Activated effector memory CD4-positive, alpha-beta T cell treated with Interleukin-2 at 50 U/mL for 16 hours (primary cell): ENCODE results near the gene SERAC1.
"Not testable (repeated sequence)": the region's sequence is repeated elsewhere in the genome, so short reads cannot be mapped to it uniquely, and the experiment has no call there.

ENCODE experiments used
- DNase-seq: peaks from one replicate; pipeline ENCODE4 v3.0.0-alpha.2; 2020

Gene SERAC1

DNA sequence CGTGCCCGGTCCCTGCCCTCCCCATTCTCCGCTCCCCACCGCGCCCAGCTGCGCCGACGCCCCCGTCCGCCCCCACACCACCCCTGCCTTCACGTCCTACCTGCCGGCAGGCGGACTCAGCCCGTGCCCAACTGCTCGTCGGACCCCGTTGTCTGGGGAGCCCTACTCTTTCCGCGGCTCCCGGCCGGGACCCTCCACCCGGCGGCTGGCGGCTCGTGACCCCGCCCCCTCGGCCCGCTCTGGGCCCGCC lies at the start of gene SERAC1:
TSS of gene SERAC1 (minus strand) at position 223 of the 250 bp plus-strand sequence. CDS start 9,899 bp downstream, outside the sequence.
- no peak for DNase-seq

DNA sequence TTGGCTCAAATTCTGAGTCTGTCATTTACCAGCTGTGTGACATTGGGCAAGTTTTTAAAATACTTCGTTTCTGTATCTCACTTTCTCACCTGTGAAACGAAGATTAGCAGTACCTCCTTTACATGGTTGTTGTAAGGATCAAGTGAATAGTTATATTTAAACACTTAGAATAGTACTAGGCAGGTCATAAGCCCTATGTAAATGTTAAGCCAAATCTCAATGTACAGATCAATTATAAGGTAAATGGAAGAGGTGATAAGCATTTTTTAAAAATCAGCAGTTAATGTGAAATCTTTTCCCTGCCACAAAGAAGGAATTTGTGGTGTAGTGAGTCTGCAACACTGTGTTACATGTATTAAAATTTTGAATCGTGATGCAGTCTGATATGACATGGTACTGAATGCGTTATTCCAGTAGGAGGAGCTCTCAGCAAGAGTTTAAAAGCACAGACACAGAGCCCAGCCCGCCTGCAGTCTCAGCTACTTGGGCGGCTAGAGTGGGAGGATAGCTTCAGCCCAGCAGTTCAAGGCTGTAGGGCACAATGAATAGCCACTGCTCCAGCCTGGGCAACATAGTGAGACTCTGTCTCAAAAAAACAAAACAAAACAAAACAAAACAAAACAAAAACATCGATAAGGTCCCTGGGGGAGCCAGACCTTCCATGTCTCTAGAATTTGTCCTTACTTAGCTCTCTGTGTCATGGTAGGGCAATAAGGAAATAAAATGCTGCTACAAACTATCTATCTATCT lies 46.0 kb upstream of the SERAC1 start:
- peak; percentile 20 for DNase-seq

DNA sequence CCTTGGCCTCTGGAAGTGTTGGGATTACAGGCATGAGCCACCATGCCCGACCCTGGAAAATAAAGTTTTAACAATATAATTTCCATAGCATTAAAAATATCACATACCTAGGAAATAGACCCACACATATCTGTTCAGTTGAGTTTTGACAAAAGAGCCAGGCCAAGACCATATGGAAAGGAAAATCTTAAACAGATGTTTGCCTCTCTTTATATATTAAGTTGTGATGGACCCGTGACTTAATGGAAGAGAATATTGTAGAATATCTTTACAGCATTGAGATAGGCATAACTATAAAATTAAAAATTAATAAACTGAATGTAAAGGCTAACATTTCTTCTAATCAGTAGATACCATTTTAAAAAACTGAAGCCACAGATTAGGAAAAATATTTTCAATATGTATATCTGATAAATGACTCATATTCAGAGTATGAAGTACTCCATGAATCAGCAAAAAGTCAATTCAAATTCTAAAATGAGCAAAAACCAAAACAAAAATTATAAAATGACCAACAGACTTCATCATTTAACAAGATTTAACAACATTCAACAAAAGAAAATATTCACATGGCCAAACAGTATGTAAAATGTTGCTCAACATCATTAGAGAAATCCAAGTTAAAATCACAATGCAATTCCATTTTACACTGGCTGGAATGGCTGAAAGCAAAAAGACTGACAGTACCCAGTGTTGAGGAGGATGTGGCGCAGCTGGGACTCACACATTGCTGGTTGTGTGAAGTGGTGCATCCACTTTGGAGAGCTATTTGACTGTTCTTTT lies 43.4 kb upstream of the SERAC1 start:
- no peak for DNase-seq

DNA sequence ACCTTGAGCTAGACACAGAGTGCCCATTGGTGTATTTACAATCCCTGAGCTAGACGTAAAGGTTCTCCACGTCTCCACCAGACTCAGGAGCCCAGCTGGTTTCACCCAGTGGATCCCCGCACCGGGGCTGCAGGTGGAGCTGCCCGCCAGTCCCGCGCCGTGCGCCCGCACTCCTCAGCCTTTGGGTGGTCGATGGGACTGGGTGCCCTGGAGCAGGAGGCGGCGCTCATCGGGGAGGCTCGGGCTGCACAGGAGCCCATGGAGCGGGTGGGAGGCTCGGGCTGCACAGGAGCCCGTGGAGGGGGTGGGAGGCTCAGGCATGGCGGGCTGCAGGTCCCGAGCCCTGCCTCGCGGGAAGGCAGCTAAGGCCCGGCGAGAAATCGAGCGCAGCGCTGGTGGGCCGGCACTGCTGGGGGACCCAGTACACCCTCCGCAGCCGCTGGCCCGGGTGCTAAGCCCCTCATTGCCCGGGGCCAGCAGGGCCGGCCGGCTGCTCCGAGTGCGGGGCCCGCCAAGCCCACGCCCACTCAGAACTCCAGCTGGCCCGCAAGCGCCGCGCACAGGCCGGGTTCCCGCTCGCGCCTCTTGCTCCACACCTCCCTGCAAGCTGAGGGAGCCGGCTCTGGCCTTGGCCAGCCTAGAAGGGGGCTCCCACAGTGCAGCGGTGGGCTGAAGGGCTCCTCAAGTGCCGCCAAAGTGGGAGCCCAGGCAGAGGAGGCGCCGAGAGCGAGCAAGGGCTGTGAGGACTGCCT lies 41.7 kb upstream of the SERAC1 start:
- not testable (repeated sequence) for DNase-seq

DNA sequence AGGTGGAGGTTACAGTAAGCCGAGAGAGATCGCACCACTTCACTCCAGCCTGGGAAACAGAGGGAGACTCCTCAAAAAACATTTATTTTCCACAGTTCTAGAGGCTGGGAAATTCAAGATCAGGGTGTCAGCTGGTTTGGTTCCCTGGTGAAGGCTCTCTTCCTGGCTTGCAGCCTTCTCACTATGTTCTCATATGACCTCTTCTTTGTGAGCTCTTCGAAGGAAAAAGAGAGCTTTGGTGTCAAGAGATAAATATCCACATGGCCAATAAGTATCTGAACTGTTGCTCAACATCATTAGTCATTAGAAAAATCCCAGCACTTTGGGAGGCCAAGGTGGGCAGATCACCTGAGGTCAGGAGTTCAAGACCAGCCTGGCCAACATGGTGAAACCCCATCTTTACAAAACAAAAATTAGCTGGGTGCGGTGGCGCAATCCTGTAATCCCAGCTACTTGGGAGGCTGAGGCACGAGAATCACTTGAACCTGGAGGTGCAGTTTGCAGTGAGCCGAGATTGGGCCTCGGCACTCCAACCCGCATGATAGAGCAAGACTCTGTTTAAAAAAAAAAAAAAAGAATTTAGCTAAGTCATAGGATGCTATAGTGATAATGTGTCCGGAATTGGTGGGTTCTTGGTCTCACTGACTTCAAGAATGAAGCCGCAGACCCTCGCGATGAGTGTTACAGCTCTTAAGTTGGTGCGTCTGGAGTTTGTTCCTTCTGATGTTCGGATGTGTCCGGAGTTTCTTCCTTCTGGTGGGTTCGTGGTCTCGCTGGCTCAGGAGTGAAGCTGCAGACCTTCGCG lies 40.4 kb upstream of the SERAC1 start:
- DNase-seq: not testable (repeated sequence)

DNA sequence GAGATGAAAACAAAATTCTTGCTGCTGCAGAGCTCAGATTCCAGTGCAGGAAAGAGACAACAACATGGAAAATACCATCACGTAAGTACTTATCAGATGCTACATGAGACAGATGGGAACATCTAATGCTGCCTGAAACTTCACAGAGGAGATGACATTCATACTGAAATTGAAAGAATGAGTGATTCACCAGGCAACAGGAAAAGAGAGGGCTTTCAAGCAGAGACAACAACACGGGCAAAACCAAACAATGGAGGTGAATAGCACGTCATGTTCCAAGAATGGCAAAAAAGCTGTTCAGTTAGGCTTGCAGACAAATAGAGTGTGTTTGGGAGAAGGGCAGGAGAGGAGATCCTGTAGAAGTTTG lies 39.3 kb upstream of the SERAC1 start:
- no peak for DNase-seq

DNA sequence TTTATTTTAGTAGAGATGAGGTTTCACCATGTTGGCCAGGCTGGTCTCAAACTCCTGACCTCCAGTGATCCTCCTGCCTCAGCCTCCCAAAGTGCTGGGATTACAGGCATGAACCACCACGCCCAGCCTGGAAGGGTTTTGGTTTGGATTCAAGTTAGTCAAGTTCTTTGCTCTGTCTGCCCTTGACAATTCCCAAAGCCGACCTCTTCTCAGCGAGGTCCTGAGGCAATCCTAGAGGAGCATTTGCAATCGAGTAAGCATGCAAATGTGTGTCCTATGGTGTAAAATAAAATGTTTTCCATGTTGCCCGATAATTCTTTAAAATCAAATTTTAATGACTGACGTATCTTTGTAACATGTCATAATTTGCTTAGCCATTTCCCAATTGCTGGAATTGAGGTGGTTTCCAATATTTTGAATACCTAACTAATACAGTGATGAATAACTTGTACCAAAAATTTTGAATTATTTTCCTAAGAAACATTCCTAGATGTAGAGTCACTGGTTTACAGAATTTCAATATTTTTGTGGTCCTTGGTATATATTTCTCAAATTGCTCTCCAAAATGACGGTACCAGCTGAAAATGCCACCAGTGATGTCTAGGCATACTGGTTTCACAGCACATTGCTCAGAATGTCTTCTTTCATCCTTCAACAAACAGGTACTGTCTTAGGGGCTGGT lies 38.8 kb upstream of the SERAC1 start:
- no peak for DNase-seq

DNA sequence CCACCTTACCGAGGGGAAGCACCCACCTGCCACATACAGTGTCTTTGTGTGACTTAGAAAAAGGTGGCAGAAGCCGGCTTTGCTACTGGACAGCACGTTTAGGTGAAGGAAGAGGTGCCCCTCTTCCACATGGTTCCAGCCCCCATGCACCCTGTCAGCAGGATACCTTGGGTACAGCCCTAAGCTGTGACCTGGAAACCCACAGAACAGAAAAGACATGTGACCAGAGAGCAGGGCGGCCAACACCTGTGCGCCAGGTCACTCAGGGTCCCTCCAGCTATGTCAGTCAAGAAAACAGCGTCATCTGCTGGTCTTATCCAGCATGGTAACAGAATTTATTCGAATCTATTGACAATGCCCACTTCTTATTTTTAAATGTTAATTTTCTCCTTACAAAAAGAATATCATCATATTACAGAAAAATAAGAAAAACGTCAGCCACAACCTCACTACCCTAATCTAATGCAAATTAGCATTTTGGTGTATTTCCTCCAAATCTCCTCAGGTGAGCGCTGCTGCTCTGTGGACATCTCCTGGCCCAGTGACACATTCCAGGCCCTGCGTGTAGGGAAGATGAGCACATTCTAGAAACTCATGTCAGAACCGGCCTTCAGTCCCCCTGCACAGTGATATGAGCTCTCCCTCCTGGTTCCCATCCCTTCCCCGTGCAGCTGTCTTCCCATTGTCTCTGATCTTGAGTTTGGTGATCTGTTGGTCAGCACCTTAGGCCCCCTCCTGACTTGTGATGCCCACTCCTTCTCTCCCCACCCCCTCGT lies 37.3 kb upstream of the SERAC1 start:
- DNase-seq: no peak

DNA sequence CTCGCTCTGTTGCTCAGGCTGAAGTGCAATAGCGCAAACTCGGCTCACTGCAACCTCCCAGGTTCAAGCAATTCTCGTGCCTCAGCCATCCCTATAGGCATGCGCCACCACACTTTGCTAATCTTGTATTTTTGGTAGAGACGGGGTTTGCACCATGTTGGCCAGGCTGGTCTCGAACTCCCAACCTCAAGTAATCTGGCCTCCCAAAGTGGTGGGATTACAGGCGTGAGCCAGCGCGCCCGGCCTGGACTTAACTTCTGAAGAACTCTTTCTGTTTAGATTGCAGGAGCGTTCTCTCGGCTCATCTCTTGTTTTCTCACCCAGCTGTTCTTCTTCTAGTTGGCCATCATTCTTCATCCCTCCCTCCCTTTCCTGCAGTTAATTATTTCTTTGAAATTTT lies 30.4 kb upstream of the SERAC1 start:
- DNase-seq: no peak

DNA sequence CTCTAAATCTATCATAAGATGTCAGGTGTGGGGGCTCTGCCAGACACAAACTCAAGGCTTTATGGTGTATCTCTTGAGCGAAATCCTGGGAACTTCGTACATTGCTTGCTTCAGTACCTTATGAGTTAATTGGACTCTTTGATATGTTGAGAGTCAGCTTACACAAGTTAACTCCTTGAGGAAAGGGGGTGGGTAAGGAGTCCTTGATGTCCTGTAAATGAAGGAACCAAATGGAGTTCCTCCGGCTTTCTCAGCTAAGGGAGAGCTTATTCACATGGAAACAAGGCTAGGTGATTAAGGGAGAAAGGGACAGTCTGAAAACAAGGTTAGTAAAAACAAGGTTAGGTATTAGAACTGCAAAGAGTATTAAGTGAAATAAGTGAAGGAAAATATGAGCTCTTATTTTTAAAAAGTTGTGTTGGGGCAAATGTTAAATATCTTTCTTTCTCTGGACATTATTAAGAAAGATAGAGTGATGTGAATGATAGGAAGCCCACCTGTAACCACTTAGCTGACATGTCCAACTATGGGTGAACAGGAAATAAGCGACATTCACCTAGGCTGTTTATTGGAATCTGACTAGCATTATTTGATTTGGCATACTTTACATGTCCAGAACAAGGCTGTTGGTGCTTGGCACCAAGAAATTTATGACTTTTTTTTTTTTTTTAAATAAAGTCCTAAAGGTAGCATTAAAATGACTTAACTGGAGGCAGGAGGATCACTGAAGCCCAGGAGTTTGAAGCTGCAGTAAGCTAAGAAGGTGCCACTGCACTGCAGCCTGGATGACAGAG lies 26.6 kb upstream of the SERAC1 start:
- no peak for DNase-seq

DNA sequence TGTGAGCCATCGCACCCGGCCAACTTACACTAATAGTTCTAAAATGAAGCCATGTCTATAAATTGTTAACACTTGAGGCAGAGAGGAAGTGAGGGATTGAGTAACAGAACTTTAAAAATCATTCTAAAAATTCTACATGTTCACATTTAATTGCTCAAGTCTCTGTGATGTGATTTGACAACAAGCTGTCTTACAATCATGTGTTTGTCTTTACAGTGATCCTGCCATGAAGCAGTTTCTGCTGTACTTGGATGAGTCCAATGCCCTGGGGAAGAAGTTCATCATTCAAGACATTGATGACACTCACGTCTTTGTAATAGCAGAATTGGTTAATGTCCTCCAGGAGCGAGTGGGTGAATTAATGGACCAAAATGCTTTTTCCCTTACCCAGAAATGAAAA lies 23.7 kb upstream of the SERAC1 start:
- no peak for DNase-seq

DNA sequence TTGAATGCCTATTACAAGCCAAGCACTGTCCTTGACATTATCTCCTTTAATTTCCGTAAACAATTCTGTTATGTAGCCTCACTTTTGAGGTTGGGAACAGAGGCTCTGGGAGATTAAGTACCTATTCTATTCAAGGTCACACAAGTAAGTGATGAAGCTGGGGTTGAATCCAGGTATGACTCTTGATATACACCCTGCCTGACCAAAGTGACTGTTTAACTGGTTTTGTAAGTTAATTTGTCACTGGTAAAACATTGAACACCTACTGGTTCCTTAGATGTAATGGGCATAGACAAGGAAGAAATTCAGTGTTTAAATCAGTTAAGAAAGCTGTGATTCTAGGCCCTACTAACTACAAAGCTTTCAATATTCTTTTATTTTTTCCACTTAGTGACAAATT lies 23.0 kb upstream of the SERAC1 start:
- no peak for DNase-seq

DNA sequence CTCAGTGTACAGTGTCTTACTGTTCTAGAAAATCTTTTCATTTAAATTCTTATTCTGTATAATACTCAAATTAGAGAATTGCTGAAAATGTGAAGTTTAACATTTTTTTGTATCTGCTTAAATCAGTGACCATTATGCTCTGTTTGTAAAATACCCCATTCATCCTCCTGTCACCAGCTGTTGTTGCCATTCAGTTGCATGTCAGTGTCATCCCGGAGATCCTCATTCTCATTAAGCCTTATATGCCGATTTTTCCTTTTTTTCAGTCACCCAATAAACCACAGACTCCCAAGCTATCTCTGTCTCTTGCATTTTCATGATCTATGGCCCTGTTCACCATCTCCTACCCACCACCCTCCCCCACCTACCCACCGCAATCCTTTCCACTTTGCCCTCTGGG lies 20.5 kb upstream of the SERAC1 start:
- no peak for DNase-seq

DNA sequence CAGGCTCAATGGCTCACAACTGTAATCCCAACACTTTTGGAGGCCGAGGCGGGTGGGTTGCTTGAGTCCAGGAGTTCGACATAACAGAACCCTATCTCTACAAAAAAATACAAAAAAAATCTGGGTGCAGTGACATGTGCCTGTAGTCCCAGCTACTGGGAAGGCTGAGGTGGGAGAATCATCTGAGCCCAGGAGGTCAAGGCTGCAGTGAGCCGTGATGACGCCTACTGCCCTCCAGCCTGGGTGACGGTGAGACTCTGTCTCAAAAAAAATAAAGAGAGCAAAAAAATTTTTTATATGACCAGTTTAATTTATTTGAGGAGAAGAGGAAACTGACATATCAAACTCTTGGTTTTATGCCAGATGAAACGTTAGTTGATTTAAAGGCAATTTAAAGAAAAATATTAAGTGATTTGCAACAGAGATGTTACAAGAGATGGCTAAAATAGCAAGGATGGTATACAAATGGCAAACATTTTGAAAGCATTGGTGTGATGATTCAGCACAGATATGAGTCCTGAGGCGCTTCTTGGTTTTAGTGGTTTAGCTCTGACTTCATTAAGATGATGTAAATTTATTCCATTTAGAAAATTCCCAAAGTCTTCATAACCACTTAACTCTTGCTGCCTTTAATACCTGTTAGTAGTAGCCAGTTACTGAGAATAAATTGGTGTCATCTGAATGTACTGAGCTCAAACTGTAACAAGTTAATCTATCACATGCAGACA lies 17.8 kb upstream of the SERAC1 start:
- no peak for DNase-seq

DNA sequence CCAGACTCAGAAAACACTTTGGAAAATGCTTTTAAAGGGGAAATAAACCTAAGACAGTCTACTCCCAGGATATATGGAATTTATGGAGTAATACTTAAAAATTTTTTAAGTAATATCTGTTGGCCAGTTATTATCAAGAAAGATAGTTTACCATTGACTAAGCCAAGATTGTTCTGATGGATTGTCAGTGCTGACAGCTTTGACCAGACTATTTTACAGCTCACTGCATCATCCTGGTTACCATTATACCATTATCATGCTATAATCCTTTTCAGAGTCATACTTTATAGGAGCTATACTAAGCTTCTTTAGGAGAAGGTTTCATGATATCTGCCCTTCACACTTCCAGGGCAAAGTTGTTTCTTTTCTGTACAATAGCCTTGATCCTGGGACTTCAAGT lies 16.5 kb upstream of the SERAC1 start:
- no peak for DNase-seq

DNA sequence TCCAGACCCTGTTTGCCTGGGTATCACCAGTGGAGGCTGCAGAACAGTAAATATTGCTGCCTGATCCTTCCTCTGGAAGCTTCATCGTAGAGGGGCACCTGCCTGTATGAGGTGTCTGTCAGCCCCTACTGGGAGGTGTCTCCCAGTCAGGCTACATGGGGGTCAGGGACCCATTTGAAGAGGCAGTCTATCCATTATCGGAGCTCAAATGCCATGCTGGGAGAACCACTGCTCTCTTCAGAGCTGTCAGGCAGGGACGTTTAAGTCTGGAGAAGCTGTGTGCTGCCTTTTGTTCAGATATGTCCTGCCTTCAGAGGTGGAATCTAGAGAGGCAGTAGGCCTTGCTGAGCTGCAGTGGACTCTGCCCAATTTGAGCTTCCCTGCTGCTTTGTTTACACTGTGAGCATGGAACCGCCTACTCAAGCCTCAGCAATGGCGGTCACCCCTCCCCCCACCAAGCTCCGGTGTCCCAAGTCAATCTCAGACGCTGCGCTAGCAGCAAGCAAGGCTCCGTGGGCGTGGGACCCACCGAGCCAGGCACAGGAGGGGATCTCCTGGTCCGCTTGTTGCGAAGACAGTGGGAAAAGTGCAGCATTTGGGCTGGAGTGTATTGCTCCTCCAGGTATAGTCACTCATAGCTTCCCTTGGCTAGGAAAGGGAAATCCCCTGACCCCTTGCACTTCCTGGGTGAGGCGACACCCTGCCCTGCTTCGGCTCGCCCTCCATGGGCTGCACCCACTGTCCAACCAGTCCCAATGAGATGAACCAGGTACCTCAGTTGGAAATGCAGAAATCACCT lies 15.3 kb upstream of the SERAC1 start:
- DNase-seq: not testable (repeated sequence)

DNA sequence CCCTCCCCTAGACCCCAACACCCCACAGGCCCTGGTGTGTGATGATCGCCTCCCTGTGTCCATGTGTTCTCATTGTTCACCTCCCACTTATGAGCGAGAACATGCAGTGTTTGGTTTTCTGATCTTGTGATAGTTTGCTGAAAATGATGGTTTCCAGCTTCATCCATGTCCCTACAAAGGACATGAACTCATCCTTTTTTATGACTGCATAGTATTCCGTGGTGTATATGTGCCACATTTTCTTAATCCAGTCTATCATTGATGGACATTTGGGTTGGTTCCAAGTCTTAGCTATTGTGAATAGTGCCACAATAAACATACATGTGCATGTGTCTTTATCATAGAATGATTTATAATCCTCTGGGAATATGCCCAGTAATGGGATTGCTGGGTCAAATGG lies 9.7 kb upstream of the SERAC1 start:
- not testable (repeated sequence) for DNase-seq

DNA sequence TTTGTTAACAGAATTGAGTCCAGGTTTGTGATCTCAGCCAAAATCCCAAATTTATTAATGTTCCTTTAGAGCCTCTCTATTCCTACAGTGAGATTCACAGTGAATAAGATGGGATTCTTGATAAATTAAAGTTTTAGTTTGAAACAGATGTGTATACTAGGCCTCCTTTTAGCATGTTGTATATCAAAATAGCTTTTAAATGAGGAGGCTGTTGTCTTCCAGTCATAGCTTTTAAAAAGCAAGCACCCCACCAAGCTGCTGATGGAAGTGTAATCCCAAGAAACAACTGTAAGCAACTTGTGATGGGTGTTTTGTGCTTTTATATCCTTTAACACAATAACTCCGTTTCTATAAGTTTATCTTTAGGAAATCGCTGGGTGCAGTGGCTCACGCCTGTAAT lies 7.0 kb upstream of the SERAC1 start:
- no peak for DNase-seq

DNA sequence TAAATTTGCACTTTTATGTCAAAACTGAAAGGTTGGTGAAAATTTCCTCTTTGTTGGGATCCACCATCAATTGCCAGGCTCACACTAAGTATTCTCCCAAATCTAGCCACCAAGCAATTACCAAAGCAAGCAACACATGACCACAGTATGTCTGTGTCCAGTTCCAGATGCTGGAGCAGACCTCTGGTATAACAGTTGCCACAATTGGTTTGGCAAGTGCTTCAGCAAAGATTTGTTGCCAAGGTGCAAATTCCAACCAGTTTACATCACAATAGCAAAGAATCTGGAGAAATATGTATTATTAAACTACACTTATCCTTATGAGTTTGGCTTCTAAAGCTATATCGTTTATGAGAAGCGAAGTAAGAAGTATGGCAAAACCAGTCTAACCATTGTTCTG lies 6.5 kb upstream of the SERAC1 start:
- no peak for DNase-seq
